Measurements from ENCODE around the gene IBA57. TPM values are rescaled to one million over a fixed set of nuclear protein-coding genes. Genes with fewer than 3 reads are reported as not detected.

The IBA57 gene
- total and polyA plus RNA-seq, 2 experiments from 2014 or later, result 4.7 to 5.0 TPM

DNA sequence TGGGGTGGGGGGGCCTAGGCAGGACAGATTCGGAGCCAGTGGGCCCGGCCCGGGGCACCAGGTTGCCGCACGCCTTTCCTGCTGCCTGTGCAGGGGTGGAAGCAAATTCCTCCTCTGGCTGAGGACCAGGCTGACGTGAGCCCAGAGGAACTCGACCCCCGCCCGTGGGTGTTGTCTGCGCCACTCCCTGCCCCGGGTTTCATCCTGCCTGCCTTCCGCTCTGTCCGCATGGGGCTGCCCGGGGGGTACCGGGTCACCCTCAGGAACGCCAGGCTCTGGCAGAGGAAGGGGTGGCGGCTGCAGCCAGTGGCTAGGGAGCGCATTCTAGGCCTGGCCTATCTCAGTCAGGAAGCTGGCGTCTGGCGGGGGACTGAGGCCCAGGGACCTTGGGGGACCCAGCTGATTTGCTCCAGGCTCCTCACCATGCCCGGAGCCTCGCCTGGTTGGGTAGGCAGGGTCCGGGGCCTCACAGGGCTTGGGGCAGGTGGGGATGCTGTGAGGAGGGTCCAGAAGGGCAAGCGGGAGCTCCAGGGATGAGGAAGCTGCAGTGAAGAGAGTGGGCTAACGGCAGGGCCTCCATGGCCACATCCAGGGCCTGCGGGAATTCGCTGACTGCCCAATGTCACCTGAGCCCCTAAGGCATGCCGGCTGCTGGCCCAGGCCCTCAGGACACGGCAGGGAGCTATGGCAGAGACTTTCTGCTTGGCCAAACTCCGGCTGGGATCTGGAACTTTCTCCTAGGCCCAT lies 2.4 kb upstream of the IBA57 start:
- H3K4me1 ChIP-seq (ENCODE audit: insufficient read depth), result peaks cover 20% of the 10 kb centered on the region
- no peak overlapping the region for H3K4me3 ChIP-seq
- H3K9me3 ChIP-seq (ENCODE audit: low read depth), result no peaks in the 10 kb centered on the region
- peak; percentile 44 for DNase-seq (ENCODE audit: low spot score)
- peaks cover 16% of the 10 kb centered on the region for H3K79me2 ChIP-seq
- no peak overlapping the region for H2AFZ ChIP-seq
- 79% methylated on average over 26 of the region's 30 CpGs for WGBS (ENCODE audit: low lambda C conversion rate, missing lambda C conversion rate)
- H3K9me2 ChIP-seq (replicated peaks; ENCODE audit: insufficient read depth), result no peaks in the 10 kb centered on the region
- no peaks in the 10 kb centered on the region for H3K27me3 ChIP-seq
- H4K20me1 ChIP-seq (ENCODE audit: insufficient read depth, poor library complexity, severe bottlenecking), result no peaks in the 10 kb centered on the region
- peak overlapping the region; percentile 50 for H3K27ac ChIP-seq
- H3K36me3 ChIP-seq (replicated peaks; ENCODE audit: insufficient read depth, low read depth), result no peaks in the 10 kb centered on the region
- peak overlapping the region; percentile 44 for H3K4me2 ChIP-seq
- TF ChIP-seq EZH2phosphoT487 (IDR thresholded peaks at IDR 0.05; ENCODE audit: low read depth, severe bottlenecking, unreplicated experiment), result no peak
- no peak for TF ChIP-seq EZH2 (IDR thresholded peaks at IDR 0.05; ENCODE audit: borderline replicate concordance)
- TF ChIP-seq, protein P1, sequence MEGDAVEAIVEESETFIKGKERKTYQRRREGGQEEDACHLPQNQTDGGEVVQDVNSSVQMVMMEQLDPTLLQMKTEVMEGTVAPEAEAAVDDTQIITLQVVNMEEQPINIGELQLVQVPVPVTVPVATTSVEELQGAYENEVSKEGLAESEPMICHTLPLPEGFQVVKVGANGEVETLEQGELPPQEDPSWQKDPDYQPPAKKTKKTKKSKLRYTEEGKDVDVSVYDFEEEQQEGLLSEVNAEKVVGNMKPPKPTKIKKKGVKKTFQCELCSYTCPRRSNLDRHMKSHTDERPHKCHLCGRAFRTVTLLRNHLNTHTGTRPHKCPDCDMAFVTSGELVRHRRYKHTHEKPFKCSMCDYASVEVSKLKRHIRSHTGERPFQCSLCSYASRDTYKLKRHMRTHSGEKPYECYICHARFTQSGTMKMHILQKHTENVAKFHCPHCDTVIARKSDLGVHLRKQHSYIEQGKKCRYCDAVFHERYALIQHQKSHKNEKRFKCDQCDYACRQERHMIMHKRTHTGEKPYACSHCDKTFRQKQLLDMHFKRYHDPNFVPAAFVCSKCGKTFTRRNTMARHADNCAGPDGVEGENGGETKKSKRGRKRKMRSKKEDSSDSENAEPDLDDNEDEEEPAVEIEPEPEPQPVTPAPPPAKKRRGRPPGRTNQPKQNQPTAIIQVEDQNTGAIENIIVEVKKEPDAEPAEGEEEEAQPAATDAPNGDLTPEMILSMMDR (IDR thresholded peaks at IDR 0.05; ENCODE audit: poor library complexity), result no peak

- no peaks in the 10 kb centered on the region for H4K20me1 ChIP-seq (ENCODE audit: insufficient read depth, poor library complexity, severe bottlenecking)
- H3K79me2 ChIP-seq, result peaks cover 24% of the 10 kb centered on the region
- H3K27me3 ChIP-seq, result no peaks in the 10 kb centered on the region
- H3K27ac ChIP-seq, result peak overlapping the region; percentile 93
- no peak for DNase-seq (ENCODE audit: low spot score)
- no peaks in the 10 kb centered on the region for H3K9me3 ChIP-seq (ENCODE audit: low read depth)
- 95% methylated on average over 10 of the region's 10 CpGs for WGBS (ENCODE audit: low lambda C conversion rate, missing lambda C conversion rate)
- no peak overlapping the region for H2AFZ ChIP-seq
- H3K36me3 ChIP-seq (replicated peaks; ENCODE audit: insufficient read depth, low read depth), result no peaks in the 10 kb centered on the region
- no peak overlapping the region for H3K4me2 ChIP-seq
- no peak overlapping the region for H3K4me3 ChIP-seq
- H3K9me2 ChIP-seq (replicated peaks; ENCODE audit: insufficient read depth), result no peaks in the 10 kb centered on the region
- H3K4me1 ChIP-seq (ENCODE audit: insufficient read depth), result peaks cover 20% of the 10 kb centered on the region
- TF ChIP-seq, protein P1 (IDR thresholded peaks at IDR 0.05; ENCODE audit: poor library complexity), result no peak
- TF ChIP-seq EZH2phosphoT487 (IDR thresholded peaks at IDR 0.05; ENCODE audit: low read depth, severe bottlenecking, unreplicated experiment), result no peak
- TF ChIP-seq EZH2 (IDR thresholded peaks at IDR 0.05; ENCODE audit: borderline replicate concordance), result no peak
Observed at GRCh38 chr1:228163776-228164519, 1.7 kb upstream of the IBA57 start.

DNA sequence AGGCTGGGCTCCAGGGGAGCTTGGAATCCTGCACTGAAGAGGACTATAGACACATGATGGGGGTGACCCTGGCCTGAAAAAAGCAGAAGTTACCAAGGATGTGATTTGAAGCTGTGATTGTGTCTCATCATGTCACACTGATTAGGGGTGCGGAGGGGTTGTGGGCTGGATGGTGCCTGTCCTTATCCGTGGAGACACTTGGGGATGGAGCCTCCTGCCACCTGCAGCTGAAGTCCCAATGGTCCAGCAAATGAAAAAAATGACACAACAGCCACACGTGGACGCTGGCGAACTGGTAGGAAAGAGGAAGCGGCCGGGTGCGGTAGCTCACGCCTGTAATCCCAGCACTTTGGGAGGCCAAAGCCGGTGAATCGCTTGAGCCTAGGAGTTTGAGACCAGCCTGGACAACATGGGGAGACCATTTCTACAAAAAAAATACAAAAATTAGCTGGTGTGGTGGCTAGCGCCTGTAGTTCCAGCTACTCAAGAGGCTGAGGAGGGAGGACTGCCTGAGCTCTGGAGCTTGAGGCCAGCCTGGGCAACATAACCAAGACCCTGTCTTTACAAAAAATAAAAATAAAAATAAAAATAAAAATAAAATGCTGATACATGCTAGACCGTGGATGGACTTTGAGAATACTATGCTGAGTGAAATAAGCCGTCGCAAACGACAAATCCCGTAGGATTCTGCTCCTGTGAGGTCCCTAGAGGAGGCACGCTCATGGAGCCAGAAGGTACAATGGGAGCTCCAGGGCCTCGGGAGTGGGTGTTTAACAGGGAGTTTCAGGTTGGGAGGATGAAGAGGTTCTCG lies 838 bp upstream of the IBA57 start:
- Histone ChIP-seq H3K27me3 (no peaks in the 10 kb centered on the region), H3K36me3 (replicated peaks; ENCODE audit: insufficient read depth, low read depth) (no peaks in the 10 kb centered on the region), H3K4me1 (ENCODE audit: insufficient read depth) (peaks cover 20% of the 10 kb centered on the region), H2AFZ (peak overlapping the region; percentile 35), H4K20me1 (ENCODE audit: insufficient read depth, poor library complexity, severe bottlenecking) (no peaks in the 10 kb centered on the region), H3K9me3 (ENCODE audit: low read depth) (no peaks in the 10 kb centered on the region), H3K4me2 (peak overlapping the region; percentile 81), H3K79me2 (peaks cover 31% of the 10 kb centered on the region), H3K4me3 (peak overlapping the region; percentile 44), H3K9me2 (replicated peaks; ENCODE audit: insufficient read depth) (no peaks in the 10 kb centered on the region), H3K27ac (peak overlapping the region; percentile 93)
- TF ChIP-seq EZH2phosphoT487 (IDR thresholded peaks at IDR 0.05; ENCODE audit: low read depth, severe bottlenecking, unreplicated experiment) (no peak), EZH2 (IDR thresholded peaks at IDR 0.05; ENCODE audit: borderline replicate concordance) (no peak)
- TF ChIP-seq, protein P1 (IDR thresholded peaks at IDR 0.05; ENCODE audit: poor library complexity), result no peak
- WGBS (ENCODE audit: low lambda C conversion rate, missing lambda C conversion rate), result 66% methylated on average over 20 of the region's 20 CpGs
- no peak for DNase-seq (ENCODE audit: low spot score)
